Lower leg skin (tissue), 4 donors: ENCODE data around the gene FAM169A. TPM values are rescaled to one million over a fixed set of nuclear protein-coding genes. Genes with fewer than 3 reads are reported as not detected.

Experiments
- DNase-seq, 2 donors: peaks; one replicate each; pipeline ENCODE4 v3.0.0-alpha.2; 2019; ENCODE audit warnings: low spot score in 2 of 2
- H3K4me3 ChIP-seq: fragments of 200-600 bp; sonication (generic); 2 replicates; pipeline ENCODE4 v1.5.1; 2017; ENCODE audit warnings: mild to moderate bottlenecking, low read depth; ENCODE audit not compliant: poor library complexity, severe bottlenecking
- CTCF ChIP-seq, 3 donors: fragments of 450-650 bp; IDR thresholded peaks; one replicate each; pipeline ENCODE4 v1.5.1; 2016; ENCODE audit warnings: antibody characterized with exemption in 3 of 3, mild to moderate bottlenecking in 3 of 3, moderate library complexity in 2 of 3
- POLR2A ChIP-seq, 2 donors: fragments of 450-650 bp; IDR thresholded peaks; one replicate each; pipeline ENCODE4 v1.6.1; 2016 to 2017; ENCODE audit warnings: antibody characterized with exemption in 2 of 2, mild to moderate bottlenecking in 1 of 2, moderate library complexity in 1 of 2
- WGBS, 2 donors: methylation state at CpG; one replicate each; pipeline ENCODE4 v1.1.5; 2018; 5-methylcytosine and 5-hydroxymethylcytosine counted together
- intact Hi-C: fragments of 100-400 bp; cut with DNase I; formaldehyde crosslinking; loops from one replicate; pipeline ENCODE4 v1.15.0; 2023; ENCODE audit warnings: low total_unique reads
- total RNA-seq, 4 donors: library from RNA; depleted of rRNA; stranded (reverse); fragments of >200 nt; gene quantifications; one replicate each; pipeline ENCODE4 v1.1.0, GENCODE V29; 2016

FAM169A gene
- total RNA-seq, 4 donors from 2014 or later, result 0.08 to 2.9 (median 0.85) TPM

GRCh38 chr5:74848553-74849025, 17.6 kb downstream of the FAM169A start:
- 95 to 96% methylated on average over 3 of the region's 3 CpGs for WGBS, 2 donors
- TF ChIP-seq CTCF (IDR thresholded peaks at IDR 0.05) (no peak), POLR2A (IDR thresholded peaks at IDR 0.05) (no peak)
- intact Hi-C loops, result no loop called here
- DNase-seq, result no peak
- H3K4me3 ChIP-seq, result no peak overlapping the region

- TF ChIP-seq POLR2A (IDR thresholded peaks at IDR 0.05), result no peak
- no peak for DNase-seq
- intact Hi-C loops, result no loop called here
- H3K4me3 ChIP-seq, result no peak overlapping the region
- WGBS, 2 donors, result 88 to 93% methylated on average over 6 of the region's 6 CpGs
Measured at GRCh38 chr5:74839229-74839628, 27.0 kb downstream of the FAM169A start.

GRCh38 chr5:74838262-74838661, 27.9 kb downstream of the FAM169A start:
- DNase-seq, result no peak
- TF ChIP-seq POLR2A (IDR thresholded peaks at IDR 0.05) (no peak), CTCF (IDR thresholded peaks at IDR 0.05) (no peak)
- 72 to 73% methylated on average over 2 of the region's 2 CpGs for WGBS, 2 donors
- intact Hi-C loops, result no loop called here
- H3K4me3 ChIP-seq, result no peak overlapping the region

- H3K4me3 ChIP-seq, result no peak overlapping the region
- TF ChIP-seq POLR2A (IDR thresholded peaks at IDR 0.05), result no peak
- TF ChIP-seq CTCF (IDR thresholded peaks at IDR 0.05), result no peak
- intact Hi-C loops, result no loop called here
- DNase-seq, result no peak
- 91 to 94% methylated on average over 1 of the region's 1 CpG for WGBS, 2 donors
Measured at GRCh38 chr5:74837115-74837514, 29.1 kb downstream of the FAM169A start.

- TF ChIP-seq POLR2A (IDR thresholded peaks at IDR 0.05), result no peak
- no peak for TF ChIP-seq CTCF (IDR thresholded peaks at IDR 0.05)
- WGBS, 2 donors, result 87 to 91% methylated on average over 3 of the region's 3 CpGs
- DNase-seq, result no peak
- intact Hi-C loops, result no loop called here
- H3K4me3 ChIP-seq, result no peak overlapping the region
Measured at GRCh38 chr5:74833537-74834266, 32.5 kb downstream of the FAM169A start.

GRCh38 chr5:74829413-74829812, 36.8 kb downstream of the FAM169A start:
- 93 to 95% methylated on average over 7 of the region's 7 CpGs for WGBS, 2 donors
- no peak for DNase-seq
- intact Hi-C loops, result no loop called here
- TF ChIP-seq POLR2A (IDR thresholded peaks at IDR 0.05), result no peak
- no peak for TF ChIP-seq CTCF (IDR thresholded peaks at IDR 0.05)
- no peak overlapping the region for H3K4me3 ChIP-seq
